Activated CD8-positive, alpha-beta memory T cell treated with anti-CD3 and anti-CD28 coated beads, Interleukin-2, amount 50 U/mL, for 1 hour (primary cell): ENCODE data around the gene DHX8.
"Not testable (repeated sequence)": the region's sequence is repeated elsewhere in the genome, so short reads cannot be mapped to it uniquely, and the experiment has no call there.

Experiments
- DNase-seq: peaks from one replicate; pipeline ENCODE4 v3.0.0-alpha.2; 2020; ENCODE audit errors: extremely low read depth

Gene DHX8

GRCh38 chr17:43461185-43461584, 22.6 kb upstream of the DHX8 start:
- no peak for DNase-seq

GRCh38 chr17:43462569-43462968, 21.2 kb upstream of the DHX8 start:
- DNase-seq: not testable (repeated sequence)

- no peak for DNase-seq
Measured at GRCh38 chr17:43463241-43463640, 20.5 kb upstream of the DHX8 start.

- DNase-seq: no peak
Measured at GRCh38 chr17:43464046-43464445, 19.7 kb upstream of the DHX8 start.

- DNase-seq: no peak
Measured at GRCh38 chr17:43465049-43465448, 18.7 kb upstream of the DHX8 start.

- no peak for DNase-seq
Measured at GRCh38 chr17:43467981-43468581, 15.7 kb upstream of the DHX8 start.

GRCh38 chr17:43468691-43469139, 15.1 kb upstream of the DHX8 start:
- DNase-seq: no peak

GRCh38 chr17:43469145-43469544, 14.6 kb upstream of the DHX8 start:
- no peak for DNase-seq

GRCh38 chr17:43471585-43472160, 12.1 kb upstream of the DHX8 start:
- DNase-seq: no peak

GRCh38 chr17:43475494-43476089, 8.2 kb upstream of the DHX8 start:
- no peak for DNase-seq

- DNase-seq: not testable (repeated sequence)
Measured at GRCh38 chr17:43476306-43476705, 7.5 kb upstream of the DHX8 start.

- DNase-seq: no peak
Measured at GRCh38 chr17:43477832-43478634, 5.7 kb upstream of the DHX8 start.

- DNase-seq: no peak
Measured at GRCh38 chr17:43479948-43480347, 3.8 kb upstream of the DHX8 start.

GRCh38 chr17:43482103-43483012, 1.4 kb upstream of the DHX8 start:
- no peak for DNase-seq

GRCh38 chr17:43490621-43491020, 6.8 kb downstream of the DHX8 start:
- no peak for DNase-seq

- DNase-seq: not testable (repeated sequence)
Measured at GRCh38 chr17:43509440-43509839, 25.7 kb downstream of the DHX8 start.

- not testable (repeated sequence) for DNase-seq
Measured at GRCh38 chr17:43511199-43511598, 27.4 kb downstream of the DHX8 start.

GRCh38 chr17:43515656-43516055, 31.9 kb downstream of the DHX8 start:
- no peak for DNase-seq

- DNase-seq: no peak
Measured at GRCh38 chr17:43517161-43517560, 33.4 kb downstream of the DHX8 start.

- no peak for DNase-seq
Measured at GRCh38 chr17:43517615-43518386, 34.0 kb downstream of the DHX8 start.

- no peak for DNase-seq
Measured at GRCh38 chr17:43521389-43521788, 37.6 kb downstream of the DHX8 start.
